PFSK-1 (cell line): ENCODE data around the gene ROBO1.

Source experiments
- POLR2AphosphoS5 ChIP-seq: IDR thresholded peaks from 2 replicates; pipeline ENCODE4 v1.6.1; 2012; ENCODE audit warnings: low read depth, mild to moderate bottlenecking, control low read depth, low read length, moderate library complexity
- REST ChIP-seq, 2 experiments: IDR thresholded peaks; 2 replicates each; pipeline versions ENCODE4 v1.6.1 to v1.8.0; 2011 to 2012; ENCODE audit warnings: low read depth in 2 of 2, low read length in 2 of 2, control low read depth in 1 of 2, inconsistent platforms in 1 of 2, mild to moderate bottlenecking in 1 of 2, moderate library complexity in 1 of 2; ENCODE audit not compliant: insufficient read depth in 1 of 2
- SIN3A ChIP-seq: IDR thresholded peaks from 2 replicates; pipeline ENCODE4 v1.6.1; 2012; ENCODE audit warnings: mild to moderate bottlenecking, low read length, moderate library complexity, borderline replicate concordance; ENCODE audit not compliant: insufficient read depth

GRCh38 chr3:79140708-79141107, 627.1 kb downstream of the ROBO1 start:
- TF ChIP-seq POLR2AphosphoS5 (no peak), SIN3A (no peak), REST (IDR thresholded peaks at IDR 0.05; ENCODE audit: insufficient read depth in 1 of 2, low read depth in 2 of 2, low read length in 2 of 2) (no peak)
